ENCODE results near the gene MMP23B. TPM values are rescaled to one million over a fixed set of nuclear protein-coding genes. Genes with fewer than 3 reads are reported as not detected.
"Not testable (repeated sequence)": the region's sequence is repeated elsewhere in the genome, so short reads cannot be mapped to it uniquely, and the experiment has no call there.

Gene MMP23B
- total RNA-seq, 2 donors from 2014 or later = 87.2 to 201 TPM

DNA sequence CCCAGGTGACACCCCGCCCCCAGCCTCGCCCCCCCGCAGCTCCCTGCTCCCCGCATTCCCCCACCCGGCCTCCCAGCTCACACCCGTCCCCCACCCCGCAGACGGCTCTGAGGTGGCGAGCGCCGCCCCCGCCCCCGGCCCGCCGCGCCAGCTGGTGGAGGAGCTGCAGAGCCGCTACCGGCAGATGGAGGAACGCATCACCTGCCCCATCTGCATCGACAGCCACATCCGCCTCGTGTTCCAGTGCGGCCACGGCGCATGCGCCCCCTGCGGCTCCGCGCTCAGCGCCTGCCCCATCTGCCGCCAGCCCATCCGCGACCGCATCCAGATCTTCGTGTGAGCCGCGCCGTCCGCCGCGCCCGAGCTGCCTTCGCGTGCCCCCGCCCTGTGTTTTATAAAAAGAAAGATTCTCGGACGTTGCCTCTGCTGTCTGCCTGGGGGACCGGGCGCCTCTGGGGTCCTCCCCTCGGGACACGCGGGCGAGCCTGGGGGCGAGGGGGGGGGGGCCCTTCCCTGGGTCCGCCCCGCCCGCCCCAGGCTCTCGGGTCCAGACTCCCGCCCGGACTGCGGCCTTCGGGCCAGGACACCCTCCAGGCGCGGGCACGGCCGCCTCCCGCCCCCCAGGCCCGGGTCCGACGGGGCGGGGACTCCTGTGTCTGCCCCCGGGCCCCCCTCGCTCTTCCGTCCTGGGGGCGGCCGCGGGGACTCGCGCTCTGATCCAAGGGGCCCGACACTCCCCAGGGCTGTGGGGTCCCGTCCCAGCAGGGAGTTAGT lies 1.6 kb upstream of the MMP23B start:
- Histone ChIP-seq H3K36me3 (peaks cover 3% of the 10 kb centered on the region), H3K27me3 (replicated peaks; ENCODE audit: insufficient read depth) (no peaks in the 10 kb centered on the region), H3K27ac (peak overlapping the region; percentile 70 to 87), H3K4me3 (peak overlapping the region; percentile 74), H3K9me3 (no peaks in the 10 kb centered on the region), H3K4me1 (ENCODE audit: control insufficient read depth in 1 of 2, low read depth in 2 of 2) (peaks cover 6 to 13% of the 10 kb centered on the region in 2 donors)
- DNase-seq (ENCODE audit: low spot score) (no peak), ATAC-seq (ENCODE audit: insufficient number of reproducible peaks, low FRiP score, low read depth) (peak; percentile 11)
- TF ChIP-seq, protein P1, sequence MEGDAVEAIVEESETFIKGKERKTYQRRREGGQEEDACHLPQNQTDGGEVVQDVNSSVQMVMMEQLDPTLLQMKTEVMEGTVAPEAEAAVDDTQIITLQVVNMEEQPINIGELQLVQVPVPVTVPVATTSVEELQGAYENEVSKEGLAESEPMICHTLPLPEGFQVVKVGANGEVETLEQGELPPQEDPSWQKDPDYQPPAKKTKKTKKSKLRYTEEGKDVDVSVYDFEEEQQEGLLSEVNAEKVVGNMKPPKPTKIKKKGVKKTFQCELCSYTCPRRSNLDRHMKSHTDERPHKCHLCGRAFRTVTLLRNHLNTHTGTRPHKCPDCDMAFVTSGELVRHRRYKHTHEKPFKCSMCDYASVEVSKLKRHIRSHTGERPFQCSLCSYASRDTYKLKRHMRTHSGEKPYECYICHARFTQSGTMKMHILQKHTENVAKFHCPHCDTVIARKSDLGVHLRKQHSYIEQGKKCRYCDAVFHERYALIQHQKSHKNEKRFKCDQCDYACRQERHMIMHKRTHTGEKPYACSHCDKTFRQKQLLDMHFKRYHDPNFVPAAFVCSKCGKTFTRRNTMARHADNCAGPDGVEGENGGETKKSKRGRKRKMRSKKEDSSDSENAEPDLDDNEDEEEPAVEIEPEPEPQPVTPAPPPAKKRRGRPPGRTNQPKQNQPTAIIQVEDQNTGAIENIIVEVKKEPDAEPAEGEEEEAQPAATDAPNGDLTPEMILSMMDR (IDR thresholded peaks at IDR 0.05) = no peak

DNA sequence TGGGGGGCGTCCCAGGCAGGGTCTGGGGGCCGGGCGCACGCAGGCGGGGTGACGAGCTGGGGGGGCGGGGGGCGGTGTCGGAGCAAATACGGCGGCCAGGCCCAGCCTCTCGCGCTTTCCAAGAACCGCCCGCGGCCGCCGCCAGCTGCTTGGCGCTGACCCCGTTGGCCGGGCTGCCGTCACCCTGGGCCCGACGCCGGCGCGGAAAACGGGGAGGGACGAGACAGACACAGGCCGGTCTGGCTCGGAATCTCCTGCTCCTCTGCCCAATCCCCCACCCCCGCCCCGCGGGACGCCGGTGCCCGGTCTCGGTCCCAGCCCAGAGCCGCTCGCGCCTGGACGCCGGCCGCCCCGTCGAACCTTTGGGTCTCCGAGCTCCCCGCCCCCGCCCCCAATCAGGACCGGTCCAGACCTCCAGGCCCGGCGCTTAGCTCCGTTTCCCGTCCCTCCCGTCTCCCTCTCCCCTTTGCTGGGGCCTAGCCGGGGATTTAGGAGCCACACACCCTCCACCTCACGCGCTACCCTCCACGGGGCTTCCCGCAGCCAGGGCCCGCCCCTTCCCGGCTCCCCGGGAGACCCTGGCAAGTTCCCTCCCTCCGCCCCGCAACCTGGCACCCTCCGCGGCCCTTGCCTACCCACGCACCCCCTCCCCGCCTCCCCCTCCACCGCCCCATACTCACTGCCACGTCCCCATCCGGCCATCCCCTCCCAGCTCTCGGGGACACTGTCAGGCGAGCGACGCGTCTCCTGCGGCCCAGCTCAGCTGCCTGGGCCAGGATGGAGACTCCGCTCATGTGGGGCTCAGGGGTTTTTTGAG lies 800 bp upstream of the MMP23B start:
- Histone ChIP-seq H3K27me3 (replicated peaks; ENCODE audit: insufficient read depth) (no peaks in the 10 kb centered on the region), H3K36me3 (peaks cover 3% of the 10 kb centered on the region), H3K4me3 (peak overlapping the region; percentile 74), H3K9me3 (no peaks in the 10 kb centered on the region), H3K4me1 (ENCODE audit: control insufficient read depth in 1 of 2, low read depth in 2 of 2) (peaks cover 6 to 13% of the 10 kb centered on the region in 2 donors), H3K27ac (peak overlapping the region; percentile 70 to 87)
- DNase-seq (ENCODE audit: low spot score) (no peak), ATAC-seq (ENCODE audit: insufficient number of reproducible peaks, low FRiP score, low read depth) (peak; percentile 59)
- TF ChIP-seq, protein P1 (IDR thresholded peaks at IDR 0.05) = no peak

DNA sequence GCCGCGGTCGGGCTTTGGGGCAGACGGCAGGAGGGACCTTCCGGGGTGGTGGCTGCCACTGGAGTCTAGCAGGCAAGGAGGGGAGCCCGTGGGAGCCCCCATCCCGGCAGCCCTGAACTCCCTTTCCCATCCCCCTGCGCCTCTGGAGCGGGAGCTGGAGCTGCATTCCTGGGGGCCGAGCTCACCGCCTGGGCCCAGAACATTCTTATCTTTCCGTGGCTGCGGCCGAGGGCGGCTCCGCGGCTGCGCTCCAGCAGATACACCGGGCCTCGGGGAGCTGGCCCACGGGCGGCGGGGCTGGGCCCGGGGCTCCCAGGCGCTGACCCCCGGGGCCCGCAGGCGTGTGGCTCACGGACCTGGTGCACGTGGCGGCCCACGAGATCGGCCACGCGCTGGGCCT lies 1.4 kb downstream of the MMP23B start:
- not testable (repeated sequence) for H3K4me3 ChIP-seq; H3K36me3 ChIP-seq; H3K27ac ChIP-seq; ATAC-seq (ENCODE audit: insufficient number of reproducible peaks, low FRiP score, low read depth); H3K9me3 ChIP-seq; H3K27me3 ChIP-seq (replicated peaks; ENCODE audit: insufficient read depth); DNase-seq (ENCODE audit: low spot score)
- peaks cover 6 to 13% of the 10 kb centered on the region in 2 donors for H3K4me1 ChIP-seq (ENCODE audit: control insufficient read depth in 1 of 2, low read depth in 2 of 2)

- not testable (repeated sequence) for H3K4me3 ChIP-seq; H3K27me3 ChIP-seq (replicated peaks; ENCODE audit: insufficient read depth); H3K27ac ChIP-seq; H3K36me3 ChIP-seq; H3K9me3 ChIP-seq; DNase-seq (ENCODE audit: low spot score); ATAC-seq (ENCODE audit: insufficient number of reproducible peaks, low FRiP score, low read depth)
- peaks cover 6 to 13% of the 10 kb centered on the region in 2 donors for H3K4me1 ChIP-seq (ENCODE audit: control insufficient read depth in 1 of 2, low read depth in 2 of 2)
These were observed 2.6 kb downstream of the MMP23B start for GRCh38 chr1:1634613-1635012.

GRCh38 chr1:1636621-1637478 lies 4.9 kb downstream of the MMP23B start:
- DNase-seq (ENCODE audit: low spot score); H3K27ac ChIP-seq; H3K27me3 ChIP-seq (replicated peaks; ENCODE audit: insufficient read depth); H3K9me3 ChIP-seq; ATAC-seq (ENCODE audit: insufficient number of reproducible peaks, low FRiP score, low read depth); H3K4me1 ChIP-seq (ENCODE audit: control insufficient read depth in 1 of 2, low read depth in 2 of 2); H3K4me3 ChIP-seq: not testable (repeated sequence)
- H3K36me3 ChIP-seq = peaks cover 10% of the 10 kb centered on the region

- not testable (repeated sequence) for H3K4me1 ChIP-seq (ENCODE audit: control insufficient read depth in 1 of 2, low read depth in 2 of 2); H3K4me3 ChIP-seq; H3K9me3 ChIP-seq; ATAC-seq (ENCODE audit: insufficient number of reproducible peaks, low FRiP score, low read depth); H3K27me3 ChIP-seq (replicated peaks; ENCODE audit: insufficient read depth); H3K27ac ChIP-seq; DNase-seq (ENCODE audit: low spot score)
- H3K36me3 ChIP-seq = peaks cover 10% of the 10 kb centered on the region
These were observed 5.5 kb downstream of the MMP23B start for GRCh38 chr1:1637479-1637875.

GRCh38 chr1:1638528-1638927 lies 6.6 kb downstream of the MMP23B start:
- not testable (repeated sequence) for DNase-seq (ENCODE audit: low spot score); H3K4me3 ChIP-seq; ATAC-seq (ENCODE audit: insufficient number of reproducible peaks, low FRiP score, low read depth); H3K9me3 ChIP-seq; H3K27me3 ChIP-seq (replicated peaks; ENCODE audit: insufficient read depth); H3K4me1 ChIP-seq (ENCODE audit: control insufficient read depth in 1 of 2, low read depth in 2 of 2); H3K27ac ChIP-seq
- peaks cover 10% of the 10 kb centered on the region for H3K36me3 ChIP-seq

GRCh38 chr1:1639368-1639767 lies 7.4 kb downstream of the MMP23B start:
- not testable (repeated sequence) for H3K27me3 ChIP-seq (replicated peaks; ENCODE audit: insufficient read depth); H3K4me1 ChIP-seq (ENCODE audit: control insufficient read depth in 1 of 2, low read depth in 2 of 2); ATAC-seq (ENCODE audit: insufficient number of reproducible peaks, low FRiP score, low read depth); H3K4me3 ChIP-seq; H3K27ac ChIP-seq; DNase-seq (ENCODE audit: low spot score); H3K9me3 ChIP-seq
- H3K36me3 ChIP-seq = peaks cover 10% of the 10 kb centered on the region

GRCh38 chr1:1640081-1640480 lies 8.1 kb downstream of the MMP23B start:
- not testable (repeated sequence) for H3K9me3 ChIP-seq; DNase-seq (ENCODE audit: low spot score); H3K27ac ChIP-seq; H3K4me1 ChIP-seq (ENCODE audit: control insufficient read depth in 1 of 2, low read depth in 2 of 2); H3K27me3 ChIP-seq (replicated peaks; ENCODE audit: insufficient read depth); H3K4me3 ChIP-seq; ATAC-seq (ENCODE audit: insufficient number of reproducible peaks, low FRiP score, low read depth)
- H3K36me3 ChIP-seq = peaks cover 10% of the 10 kb centered on the region

Measured in thoracic aorta (tissue), 2 donors.